ENCODE data around the gene OGDHL. TPM values are rescaled to one million over a fixed set of nuclear protein-coding genes. Genes with fewer than 3 reads are reported as not detected.

OGDHL gene
- total and polyA plus RNA-seq, 2 donors from 2014 or later: 82.8 to 247 TPM

- intact Hi-C loops (cut with DNase I): no loop called here
- Histone ChIP-seq H3K36me3 (ENCODE audit: control insufficient read depth in 2 of 3, insufficient read depth in 3 of 3, low read length in 3 of 3) (peaks cover 0 to 68% (median 46%) of the 10 kb centered on the region in 3 donors), H3K9me3 (ENCODE audit: control insufficient read depth in 2 of 3, insufficient read depth in 1 of 3, low read length in 3 of 3) (no peaks in the 10 kb centered on the region), H3K27ac (ENCODE audit: low read depth in 2 of 2, low read length in 2 of 2) (no peak overlapping the region), H3K4me1 (ENCODE audit: control insufficient read depth in 2 of 3, insufficient read depth in 2 of 3, low read depth in 1 of 3, low read length in 3 of 3) (peaks cover 0 to 4% (median 0%) of the 10 kb centered on the region in 3 donors), H3K9ac (ENCODE audit: low read length in 3 of 3) (no peak overlapping the region), H3K27me3 (ENCODE audit: control insufficient read depth, insufficient read depth, low read length) (no peaks in the 10 kb centered on the region), H3K4me3 (ENCODE audit: low read length in 3 of 3) (no peak overlapping the region)
- DNase-seq (no peak), FAIRE-seq (no peak)
- TF ChIP-seq CTCF (IDR thresholded peaks at IDR 0.05; ENCODE audit: borderline replicate concordance, extremely low read depth, insufficient read depth): no peak
Measured at GRCh38 chr10:49744924-49745605, 17.1 kb downstream of the OGDHL start.

- H3K4me1 ChIP-seq (ENCODE audit: control insufficient read depth in 2 of 3, insufficient read depth in 2 of 3, low read depth in 1 of 3, low read length in 3 of 3): no peaks in the 10 kb centered on the region
- no peaks in the 10 kb centered on the region for H3K9me3 ChIP-seq (ENCODE audit: control insufficient read depth in 2 of 3, insufficient read depth in 1 of 3, low read length in 3 of 3)
- intact Hi-C loops (cut with DNase I): no loop called here
- no peak overlapping the region for H3K27ac ChIP-seq (ENCODE audit: low read depth in 2 of 2, low read length in 2 of 2)
- no peak overlapping the region for H3K4me3 ChIP-seq (ENCODE audit: low read length in 3 of 3)
- no peaks in the 10 kb centered on the region for H3K27me3 ChIP-seq (ENCODE audit: control insufficient read depth, insufficient read depth, low read length)
- peaks cover 0 to 72% (median 50%) of the 10 kb centered on the region in 3 donors for H3K36me3 ChIP-seq (ENCODE audit: control insufficient read depth in 2 of 3, insufficient read depth in 3 of 3, low read length in 3 of 3)
- TF ChIP-seq CTCF (IDR thresholded peaks at IDR 0.05; ENCODE audit: borderline replicate concordance, extremely low read depth, insufficient read depth): no peak
- FAIRE-seq: no peak
- DNase-seq: no peak
- H3K9ac ChIP-seq (ENCODE audit: low read length in 3 of 3): no peak overlapping the region
Measured at GRCh38 chr10:49744091-49744685, 17.9 kb downstream of the OGDHL start.

GRCh38 chr10:49743464-49744075 is 18.6 kb downstream of the OGDHL start:
- H3K9me3 ChIP-seq (ENCODE audit: control insufficient read depth in 2 of 3, insufficient read depth in 1 of 3, low read length in 3 of 3): no peaks in the 10 kb centered on the region
- TF ChIP-seq CTCF (IDR thresholded peaks at IDR 0.05; ENCODE audit: borderline replicate concordance, extremely low read depth, insufficient read depth): no peak
- FAIRE-seq (no peak), DNase-seq (no peak)
- H3K9ac ChIP-seq (ENCODE audit: low read length in 3 of 3): no peak overlapping the region
- no peak overlapping the region for H3K27ac ChIP-seq (ENCODE audit: low read depth in 2 of 2, low read length in 2 of 2)
- no peak overlapping the region for H3K4me3 ChIP-seq (ENCODE audit: low read length in 3 of 3)
- H3K4me1 ChIP-seq (ENCODE audit: control insufficient read depth in 2 of 3, insufficient read depth in 2 of 3, low read depth in 1 of 3, low read length in 3 of 3): no peaks in the 10 kb centered on the region
- peaks cover 0 to 75% (median 52%) of the 10 kb centered on the region in 3 donors for H3K36me3 ChIP-seq (ENCODE audit: control insufficient read depth in 2 of 3, insufficient read depth in 3 of 3, low read length in 3 of 3)
- H3K27me3 ChIP-seq (ENCODE audit: control insufficient read depth, insufficient read depth, low read length): no peaks in the 10 kb centered on the region
- intact Hi-C loops (cut with DNase I): no loop called here

Measured in kidney (tissue), 14 donors.